Stimulated activated CD4-positive, alpha-beta T cell treated with anti-CD3 and anti-CD28 coated beads, Interleukin-12 subunit alpha, Interleukin-12 subunit beta, amount 100 ng/mL, for 24 hours (primary cell): ENCODE data around the gene UXT.
A peak's percentile ranks its signal among the peaks of the same experiment; 100 is the strongest.

ENCODE experiments used
- DNase-seq, 2 experiments: peaks; one replicate each; pipeline ENCODE4 v3.0.0-alpha.2; 2020; ENCODE audit warnings: low read depth in 2 of 2

UXT gene

DNA sequence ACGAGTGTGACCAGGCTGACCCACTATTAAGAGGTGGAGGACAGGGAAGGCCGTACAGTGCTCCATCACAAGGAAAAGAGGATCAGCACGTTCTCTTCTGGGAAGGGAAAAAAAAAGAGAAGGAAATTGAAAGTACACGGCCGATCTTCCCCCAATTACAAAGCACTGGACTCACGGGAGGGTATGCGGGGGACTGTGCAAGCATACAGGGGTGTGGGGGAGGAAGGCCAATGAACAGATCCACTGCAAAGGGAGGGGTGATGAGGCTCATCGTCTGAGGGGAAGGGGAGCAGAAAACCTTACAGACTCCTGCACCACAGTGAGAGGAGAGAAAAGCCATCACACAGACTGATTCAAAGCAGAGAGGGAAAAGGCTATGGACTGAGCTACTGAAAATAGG lies 9.7 kb downstream of the UXT start:
- DNase-seq, result no peak

DNA sequence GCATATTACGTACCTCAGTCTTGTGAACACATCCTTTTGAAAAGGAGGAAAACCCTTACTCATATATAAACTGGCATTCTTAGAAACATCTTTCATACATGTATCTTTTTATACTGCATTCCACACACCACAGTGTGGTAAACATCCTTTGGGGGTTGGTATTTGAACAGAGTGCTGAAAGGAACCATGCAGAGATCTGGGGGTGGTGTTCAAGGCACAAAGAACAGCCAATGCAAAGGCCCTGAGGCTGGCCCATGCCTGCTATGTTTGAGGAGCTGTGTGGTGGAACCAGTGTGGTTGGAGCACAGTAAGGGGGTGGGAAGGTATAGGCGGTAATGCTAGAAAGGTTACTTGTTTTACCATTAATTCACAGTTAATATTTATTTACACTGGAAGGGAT lies 10.6 kb downstream of the UXT start:
- no peak for DNase-seq

DNA sequence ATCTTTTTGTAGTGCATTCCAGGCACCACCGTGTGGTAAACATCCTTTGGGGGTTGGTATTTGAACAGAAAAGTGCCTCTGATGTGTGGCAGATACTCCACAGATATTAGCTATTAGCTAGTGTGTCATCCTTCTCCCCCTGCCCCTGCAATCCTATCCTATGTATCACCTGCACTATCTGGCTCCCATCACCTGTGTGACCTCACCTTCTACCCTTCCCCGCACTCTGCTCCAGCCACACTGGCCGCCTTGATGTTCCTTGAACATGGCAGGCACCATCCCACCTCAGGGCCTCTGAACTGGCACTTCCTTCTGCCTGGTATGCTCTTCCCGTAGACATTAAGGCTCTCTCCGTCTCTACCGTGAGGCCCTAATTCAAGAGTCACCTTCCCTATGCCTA lies 12.3 kb downstream of the UXT start:
- no peak for DNase-seq

DNA sequence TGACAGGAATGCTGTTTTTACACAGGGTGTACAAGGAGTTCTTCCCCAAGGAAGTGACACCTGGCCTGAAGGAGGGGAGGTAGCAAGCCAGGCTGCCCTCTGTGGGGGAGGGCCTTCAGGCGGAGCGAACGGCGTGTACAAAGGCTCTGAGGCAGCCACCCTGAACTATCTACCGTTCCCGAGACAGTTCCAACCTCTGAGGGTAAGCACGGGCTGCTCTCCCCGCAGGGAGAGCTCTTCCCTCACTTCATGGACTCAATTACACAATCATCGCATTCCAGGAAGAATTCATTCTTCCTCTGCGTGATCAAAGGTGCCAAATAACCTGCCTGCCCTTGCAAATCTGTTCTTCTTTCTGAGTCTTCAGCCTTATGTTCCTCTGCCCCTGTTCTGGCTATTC lies 13.4 kb downstream of the UXT start:
- DNase-seq, result no peak

DNA sequence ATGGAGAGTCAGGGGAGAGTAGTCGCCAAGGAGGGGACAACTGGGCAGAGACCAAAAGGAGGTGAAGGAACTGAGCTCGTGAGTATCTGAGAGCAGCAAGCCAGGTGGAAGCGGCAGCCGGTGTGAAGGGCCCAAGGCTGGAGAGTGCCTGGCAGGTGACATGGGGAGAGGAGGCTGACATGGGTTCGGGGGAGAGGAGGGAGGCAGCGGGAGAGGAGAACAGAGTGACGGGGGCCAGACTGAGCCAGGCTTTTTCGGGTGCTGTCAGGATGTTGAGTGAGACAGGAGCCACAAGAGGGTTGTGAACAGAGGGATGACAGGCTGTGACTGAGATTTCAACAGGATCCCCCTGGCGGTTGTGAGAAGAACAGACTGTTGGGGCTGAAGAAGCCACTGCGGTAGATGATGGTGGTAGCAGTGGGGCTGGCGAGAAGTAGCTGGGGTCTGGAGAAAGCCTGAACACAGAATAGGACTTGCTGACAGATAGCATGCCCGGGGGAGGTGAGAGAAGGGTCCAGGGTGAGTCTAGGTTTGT lies 14.4 kb downstream of the UXT start:
- no peak for DNase-seq

DNA sequence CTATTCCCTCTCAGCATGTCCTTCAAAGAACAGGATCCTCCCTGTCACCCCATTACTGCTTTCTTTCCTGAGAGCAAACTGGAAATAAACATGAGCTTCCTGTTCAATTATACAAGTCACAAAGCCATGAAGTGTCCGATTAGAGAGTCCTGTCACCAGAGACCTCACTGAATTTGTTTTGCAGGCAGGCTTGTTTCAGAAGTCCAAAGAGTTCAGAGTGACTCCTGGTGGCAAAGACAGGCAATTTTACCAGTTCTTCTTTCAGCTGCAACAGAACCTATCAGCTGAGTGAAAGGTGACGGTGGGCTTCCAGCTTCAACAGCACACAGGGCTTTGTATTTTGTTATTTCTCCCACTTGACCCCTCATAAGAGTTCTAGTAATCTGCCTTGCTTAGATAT lies 15.1 kb downstream of the UXT start:
- DNase-seq, result no peak

DNA sequence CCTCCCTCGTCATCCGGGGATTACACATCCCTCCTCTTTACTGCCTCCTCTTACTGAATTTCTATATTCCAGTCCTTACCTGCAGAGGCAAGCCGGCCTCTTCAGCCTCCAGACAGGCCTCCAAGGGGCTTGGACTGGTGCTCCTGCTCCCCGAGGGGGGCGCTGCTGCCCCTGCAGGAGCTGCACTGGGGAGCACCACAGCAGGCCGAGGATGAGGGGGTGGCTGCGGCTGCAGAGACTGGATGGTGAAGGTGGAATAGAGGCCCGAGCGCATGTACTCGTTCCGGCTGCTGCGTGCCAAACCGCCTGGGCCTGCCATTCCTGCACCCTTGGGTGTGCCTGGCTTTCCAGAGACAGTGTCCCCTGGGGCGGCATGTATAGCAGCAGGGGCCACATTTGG lies 20.2 kb downstream of the UXT start:
- DNase-seq, result no peak

DNA sequence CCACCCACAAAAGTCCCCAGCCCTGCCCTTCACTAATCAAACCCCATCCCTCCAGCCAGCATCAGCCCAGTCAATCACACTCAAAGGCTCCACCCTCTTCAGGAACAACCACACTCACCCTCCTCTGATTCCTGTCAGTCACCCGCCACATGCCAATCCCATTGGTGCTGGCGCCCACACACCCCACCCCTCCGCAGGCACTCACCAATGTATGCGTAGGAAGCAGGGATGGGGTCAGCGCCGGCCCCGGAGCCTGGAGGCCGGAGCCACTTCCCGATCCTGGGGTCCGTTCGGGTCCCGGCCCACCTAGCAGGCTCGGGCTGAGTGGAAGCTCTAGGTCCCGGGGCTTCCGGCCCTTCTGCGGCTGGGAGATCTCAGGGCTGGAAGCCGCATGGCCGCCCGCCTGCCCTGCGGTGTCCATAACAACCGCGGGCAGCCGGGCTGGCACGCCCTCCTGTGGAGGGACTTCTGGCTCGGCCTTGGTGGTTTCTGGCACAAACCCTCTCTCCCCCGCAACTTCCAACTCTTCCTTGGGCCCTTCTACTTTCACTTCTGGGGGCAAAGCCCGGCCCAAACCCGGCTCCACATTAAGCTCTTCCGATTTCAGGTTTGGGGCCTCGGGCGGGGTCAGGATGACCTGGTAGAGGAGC lies 21.3 kb downstream of the UXT start:
- DNase-seq, result peak in 1 of 2 experiments; percentile 29

DNA sequence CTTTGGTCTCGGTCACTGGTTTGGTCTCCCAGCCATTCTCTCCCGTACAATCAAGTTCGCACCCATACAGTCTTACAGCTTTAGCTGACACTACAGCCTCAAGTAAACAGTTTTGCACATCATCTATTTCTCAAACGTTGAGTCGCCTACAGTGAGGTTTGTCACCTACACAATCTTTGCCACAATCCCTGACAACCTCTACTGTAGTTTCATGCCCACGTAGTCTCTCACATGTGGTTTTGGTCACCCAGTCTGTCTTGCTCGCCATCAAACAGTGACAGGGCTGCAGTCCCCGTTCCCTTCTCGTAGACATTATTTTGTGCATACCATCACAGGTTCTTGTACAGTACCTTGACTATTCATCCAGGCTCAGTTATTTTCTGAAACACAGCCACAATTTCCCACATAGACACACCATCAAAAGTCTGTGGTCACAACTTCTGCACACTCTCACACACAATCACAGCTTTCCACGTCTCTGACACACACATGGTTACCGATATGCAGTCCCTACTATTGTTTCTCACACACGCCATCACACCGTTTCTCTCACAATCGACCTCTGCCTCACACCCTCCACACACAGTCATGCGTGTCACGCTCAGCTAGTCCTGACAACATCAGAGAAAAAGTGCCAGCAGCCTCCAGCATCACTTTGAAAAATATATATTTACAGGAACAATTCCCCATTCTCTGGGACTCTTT lies 24.0 kb downstream of the UXT start:
- no peak for DNase-seq

DNA sequence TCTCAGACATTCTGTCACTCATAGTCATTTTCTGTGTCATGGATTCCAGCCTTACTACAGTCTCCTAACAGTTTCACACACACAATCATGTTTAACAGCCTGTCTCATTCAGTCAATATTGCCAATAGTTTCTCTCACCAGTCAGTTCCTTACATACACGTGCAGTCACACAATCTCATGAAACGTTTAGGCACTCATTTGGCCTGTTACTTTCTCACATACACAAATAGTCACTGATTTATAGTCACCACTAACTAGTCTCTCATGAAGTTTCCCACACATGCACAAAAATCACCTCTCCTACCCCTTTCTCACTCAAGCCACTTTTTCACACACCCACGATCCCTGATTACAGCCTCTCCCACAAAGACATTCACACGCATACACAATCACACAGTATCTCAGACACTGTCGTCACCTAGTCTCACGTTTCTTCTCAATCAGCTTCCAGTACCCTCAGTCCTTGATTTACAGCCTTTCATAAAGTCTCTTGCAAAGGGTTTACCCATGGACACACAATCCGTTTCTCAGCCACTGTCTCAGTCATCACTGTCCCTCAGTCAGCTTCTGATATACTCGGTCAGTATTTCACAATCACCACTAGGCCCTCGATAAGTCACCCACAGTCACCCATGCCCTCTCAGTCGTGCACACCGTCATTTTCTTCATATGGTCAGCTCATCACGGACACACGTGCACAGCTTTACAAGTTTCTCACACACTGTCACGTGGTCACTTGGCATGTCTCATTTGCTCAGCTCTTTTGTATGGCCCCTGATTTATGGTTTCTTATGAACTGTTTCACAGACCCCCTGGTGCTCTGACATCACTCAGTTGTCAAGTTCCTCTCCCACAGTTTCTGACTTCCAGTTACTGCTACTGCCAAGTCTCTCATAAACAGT lies 25.0 kb downstream of the UXT start:
- no peak for DNase-seq

DNA sequence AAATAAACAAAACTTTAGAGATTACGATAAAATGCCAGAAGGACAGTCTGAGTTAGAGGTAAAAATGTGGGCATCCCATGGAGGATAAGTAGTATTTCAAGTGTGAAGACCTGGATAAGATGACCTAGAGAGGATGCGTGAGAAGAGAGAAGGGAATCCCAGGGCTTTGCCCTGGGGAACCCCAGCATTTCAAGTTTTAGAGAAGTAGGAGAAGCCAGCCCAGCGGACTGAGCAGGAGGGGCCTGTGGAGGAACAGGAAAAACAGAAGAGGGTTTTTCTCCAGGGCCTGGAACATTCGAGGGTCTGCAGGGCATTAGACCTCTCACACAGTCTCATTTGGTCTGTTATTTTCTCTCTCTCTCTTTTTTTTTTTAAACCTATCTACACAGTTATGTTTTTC lies 26.3 kb downstream of the UXT start:
- DNase-seq, result no peak

DNA sequence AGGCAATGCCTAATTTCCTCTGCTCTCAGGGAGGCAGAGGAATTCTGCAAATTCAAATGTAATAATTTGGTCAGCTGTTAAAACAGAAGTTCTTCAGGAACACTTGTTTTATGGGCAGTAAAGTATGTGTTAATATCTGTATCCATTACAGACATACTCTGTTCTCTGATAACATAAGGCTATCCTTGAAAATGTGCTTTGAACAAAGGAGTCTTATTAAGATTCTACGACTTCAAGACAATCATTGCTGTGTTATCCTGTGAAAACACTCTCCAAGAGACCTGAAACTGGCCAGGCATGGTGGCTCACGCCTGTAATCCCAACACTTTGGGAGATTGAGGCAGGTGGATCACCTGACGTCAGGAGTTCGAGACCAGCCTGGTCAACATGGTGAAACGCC lies 27.3 kb downstream of the UXT start:
- no peak for DNase-seq

DNA sequence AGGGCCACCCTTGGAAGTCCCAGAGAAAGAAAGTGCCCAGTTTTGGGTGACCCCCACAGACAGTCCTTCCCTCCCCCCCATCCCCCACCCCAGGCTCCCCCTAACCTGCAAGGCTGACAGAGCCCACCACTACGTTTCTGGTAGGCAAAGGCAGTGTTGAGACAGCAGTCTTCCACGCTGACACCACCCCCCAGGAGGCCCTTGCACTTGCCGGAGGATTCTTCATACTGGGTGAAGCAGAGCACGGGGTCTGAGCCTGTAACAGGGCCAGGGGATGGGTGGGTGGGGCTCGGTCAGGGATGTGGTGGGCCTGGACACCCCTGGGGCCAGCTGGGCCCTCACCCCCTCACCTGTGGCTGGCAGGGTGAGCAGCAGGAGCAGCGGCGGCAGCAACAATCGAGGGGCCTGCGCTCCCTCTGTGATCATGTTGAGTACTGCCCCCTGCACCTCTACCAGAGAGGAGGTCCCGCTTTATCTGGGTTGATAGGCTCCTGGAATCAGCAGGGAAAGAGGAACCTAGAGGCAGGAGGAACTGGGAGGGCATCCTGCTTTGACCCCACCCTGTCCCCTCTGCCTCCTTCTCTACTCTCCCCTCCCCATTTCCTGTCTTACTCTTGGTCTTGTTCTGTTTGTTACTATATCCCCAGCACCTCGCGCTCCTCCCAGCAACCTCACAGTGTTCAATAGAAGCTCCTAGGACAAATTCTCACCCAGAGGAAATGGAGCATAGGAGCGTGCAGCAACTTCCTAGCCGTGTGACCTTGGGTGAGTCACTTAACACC lies 29.4 kb downstream of the UXT start, which contains the start of gene CFP:
Gene CFP, minus strand, starts transcription at position 512 of the 782 bp plus-strand sequence. Its CDS starts 86 bp downstream, at position 426.
- no peak for DNase-seq

DNA sequence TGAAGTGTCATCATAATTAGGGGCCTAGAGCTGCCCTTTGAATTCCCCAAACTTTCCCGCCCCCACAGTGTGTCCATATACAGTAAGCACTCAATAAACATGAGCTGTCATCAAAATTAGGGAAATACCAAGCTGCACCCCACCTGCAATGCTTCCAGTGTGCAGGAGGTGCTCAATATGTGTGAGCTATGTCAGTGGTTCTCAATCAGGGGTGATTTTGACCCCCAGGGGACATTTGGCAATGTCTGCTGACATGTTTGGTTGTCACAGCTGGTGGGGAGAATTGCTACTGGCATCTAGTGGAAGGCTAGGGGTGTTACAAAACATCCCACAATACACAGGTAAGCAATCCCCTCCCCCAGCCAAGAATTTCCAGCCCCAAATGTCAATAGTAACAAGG lies 30.0 kb downstream of the UXT start:
- no peak for DNase-seq

DNA sequence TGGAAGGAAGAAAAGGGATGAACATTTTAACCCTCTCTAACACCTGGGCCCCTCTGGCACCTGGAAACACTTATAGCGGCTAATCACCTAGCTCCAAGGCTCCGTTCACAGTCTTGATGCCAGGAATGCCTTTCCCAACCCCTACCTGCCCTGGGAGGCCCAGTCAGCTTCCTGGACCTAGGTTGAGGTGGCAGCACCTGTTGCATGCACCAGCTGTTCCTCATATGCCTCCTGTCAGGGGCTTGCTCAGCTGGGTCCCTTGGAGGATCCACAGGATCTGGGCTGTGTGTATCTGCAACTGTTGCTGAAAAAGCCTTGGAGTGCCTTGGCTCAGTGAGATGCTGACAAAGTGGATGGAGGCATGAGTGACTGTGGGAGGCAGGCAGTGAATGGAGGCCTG lies 33.6 kb downstream of the UXT start:
- no peak for DNase-seq

DNA sequence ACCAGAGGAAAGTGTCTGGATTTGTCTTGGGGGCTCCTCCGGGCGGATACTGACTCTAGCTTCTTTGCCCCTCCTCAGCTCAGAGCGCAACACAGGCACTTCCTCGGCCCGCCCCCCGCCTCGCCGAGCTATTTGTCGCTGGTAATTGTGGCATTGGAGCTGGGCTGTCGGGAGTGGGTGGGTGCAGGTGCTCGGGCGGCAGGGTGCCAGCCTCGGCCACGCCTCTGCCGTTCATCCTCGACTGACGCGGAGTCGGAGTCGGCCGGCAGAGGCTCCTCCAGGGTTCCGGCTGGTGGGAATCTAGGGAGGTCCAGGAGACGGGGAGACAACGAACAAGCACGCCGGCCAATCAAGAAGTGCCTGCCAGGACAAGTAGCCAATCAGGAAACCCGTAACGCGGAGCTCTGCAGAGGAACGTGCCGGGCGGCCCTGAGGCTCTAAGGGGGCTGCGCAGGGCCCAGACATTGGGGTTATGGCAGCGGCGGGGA lies 35.4 kb downstream of the UXT start:
- peak; percentile 7 to 26 for DNase-seq

DNA sequence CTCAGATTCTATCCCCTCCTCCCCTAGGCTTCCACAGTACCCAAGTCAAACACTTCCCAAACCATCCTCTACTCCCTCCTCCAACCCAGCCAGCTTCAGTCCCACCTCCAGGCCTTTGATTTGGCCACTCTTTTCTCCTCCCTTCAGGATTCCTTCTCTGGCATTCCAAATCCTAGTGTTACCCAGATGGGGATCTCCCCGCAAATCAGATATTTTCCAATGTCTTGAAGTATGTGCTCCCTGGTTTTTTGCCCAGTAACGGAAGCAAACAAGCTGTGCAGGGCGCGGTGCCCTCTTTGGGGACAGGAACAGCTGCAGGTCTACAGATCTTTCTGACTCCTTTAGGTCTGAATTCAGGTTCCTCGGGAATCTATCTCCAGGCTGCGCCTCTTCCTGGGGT lies 37.1 kb downstream of the UXT start:
- no peak for DNase-seq

DNA sequence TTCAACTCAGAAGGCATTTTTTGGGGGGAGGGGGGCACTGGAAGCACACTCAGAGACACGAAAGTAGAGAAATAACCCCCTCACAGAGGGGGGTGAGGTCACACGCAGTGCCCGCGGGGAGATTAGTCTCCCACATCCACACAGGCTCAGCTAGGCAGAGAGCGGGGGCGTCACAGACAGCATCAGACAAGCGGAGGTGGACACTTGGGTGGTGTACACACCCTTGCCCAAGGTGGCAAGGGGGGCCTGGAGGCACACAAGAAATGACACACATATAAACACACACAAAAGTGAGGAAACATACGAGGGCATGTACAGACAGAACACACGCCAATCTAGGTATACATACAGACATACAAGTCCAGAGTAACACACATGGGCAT lies 38.7 kb downstream of the UXT start:
- no peak for DNase-seq

DNA sequence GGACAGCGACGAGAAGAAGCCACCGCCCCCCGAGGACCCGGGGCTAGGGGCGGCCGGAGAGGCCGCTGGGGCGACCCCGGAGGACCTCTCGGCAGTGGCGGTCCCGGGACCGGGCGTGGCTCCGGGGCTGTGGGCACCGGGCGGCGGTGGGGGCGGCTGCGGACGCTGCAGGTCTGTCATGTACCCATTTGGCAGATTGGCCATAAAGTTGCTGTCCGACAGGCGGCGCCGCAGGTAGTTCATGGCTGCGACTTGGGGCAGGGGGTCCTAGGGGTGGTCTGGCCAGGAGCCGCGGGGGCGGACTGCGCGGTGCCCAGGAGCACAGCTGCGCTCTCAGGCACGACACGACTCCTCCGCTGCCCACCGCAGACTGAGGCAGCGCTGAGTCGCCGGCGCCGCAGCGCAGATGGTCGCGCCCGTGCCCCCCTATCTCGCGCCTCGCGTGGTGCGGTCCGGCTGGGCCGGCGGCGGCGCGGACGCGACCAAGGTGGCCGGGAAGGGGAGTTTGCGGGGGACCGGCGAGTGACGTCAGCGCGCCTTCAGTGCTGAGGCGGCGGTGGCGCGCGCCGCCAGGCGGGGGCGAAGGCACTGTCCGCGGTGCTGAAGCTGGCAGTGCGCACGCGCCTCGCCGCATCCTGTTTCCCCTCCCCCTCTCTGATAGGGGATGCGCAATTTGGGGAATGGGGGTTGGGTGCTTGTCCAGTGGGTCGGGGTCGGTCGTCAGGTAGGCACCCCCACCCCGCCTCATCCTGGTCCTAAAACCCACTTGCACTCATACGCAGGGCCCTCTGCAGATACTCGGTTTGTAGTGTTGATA lies 39.3 kb downstream of the UXT start, which contains the start of gene SYN1:
Gene SYN1, minus strand, starts transcription at position 372 of the 817 bp plus-strand sequence. Its CDS starts 129 bp downstream, at position 243.
- peak; percentile 62 for DNase-seq

DNA sequence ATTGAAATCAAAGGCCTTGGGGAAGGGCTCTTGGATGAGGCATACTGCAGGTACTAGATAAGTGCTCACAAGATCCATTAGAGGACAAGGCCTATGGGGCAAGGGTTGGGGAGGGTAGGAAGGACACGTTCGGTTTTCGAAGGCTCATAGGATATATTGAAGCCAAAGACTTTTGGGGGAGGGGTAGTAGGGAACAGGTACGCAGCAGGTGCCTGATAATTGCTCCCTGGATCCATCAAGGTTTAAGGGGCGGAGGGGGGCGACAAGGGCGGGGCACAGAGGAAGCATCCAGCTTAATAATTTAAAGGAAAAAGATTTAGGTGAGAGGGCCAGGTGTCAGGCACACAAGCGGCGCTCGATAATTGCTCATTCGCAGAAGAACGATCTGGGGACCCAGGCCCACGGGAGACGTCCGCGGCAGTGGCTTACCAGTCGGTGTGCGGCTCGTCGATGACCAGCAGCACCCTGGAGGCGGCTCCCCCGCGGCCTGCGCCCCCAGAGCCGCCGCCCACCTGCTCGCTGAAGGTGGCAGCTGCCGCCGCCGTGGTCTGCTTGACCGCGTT lies 40.0 kb downstream of the UXT start:
- DNase-seq, result no peak
